Loucy (cell line): ENCODE results near the gene DMXL2.
"Not testable (repeated sequence)": the region's sequence is repeated elsewhere in the genome, so short reads cannot be mapped to it uniquely, and the experiment has no call there.

ENCODE experiments used
- H2AFZ ChIP-seq: fragments of 200-600 bp; sonication (generic); 2 replicates; pipeline ENCODE4 v1.6.0; 2016; ENCODE audit warnings: antibody characterized with exemption, mild to moderate bottlenecking, low read length, moderate library complexity
- H3F3A ChIP-seq: fragments of 200-600 bp; 2 replicates; pipeline ENCODE4 v1.6.0; 2016; ENCODE audit warnings: antibody characterized with exemption, low read depth, mild to moderate bottlenecking
- H3K27me3 ChIP-seq: fragments of 200-600 bp; sonication (generic); 2 replicates; pipeline ENCODE4 v1.6.1; 2014; ENCODE audit warnings: low read length, mild to moderate bottlenecking; ENCODE audit not compliant: insufficient read depth, poor library complexity, severe bottlenecking
- H3K36me3 ChIP-seq: fragments of 200-600 bp; sonication (generic); 2 replicates; pipeline ENCODE4 v1.6.1; 2016; ENCODE audit warnings: low read length; ENCODE audit not compliant: insufficient read depth
- H3K4me1 ChIP-seq: fragments of 200-600 bp; sonication (generic); 2 replicates; pipeline ENCODE4 v1.5.1; 2014; ENCODE audit warnings: low read length, mild to moderate bottlenecking; ENCODE audit not compliant: insufficient read depth, poor library complexity, severe bottlenecking
- H3K4me2 ChIP-seq: fragments of 200-600 bp; sonication (generic); 2 replicates; pipeline ENCODE4 v1.6.0; 2014; ENCODE audit warnings: antibody characterized with exemption, low read length, low read depth, mild to moderate bottlenecking; ENCODE audit not compliant: poor library complexity, severe bottlenecking
- H3K4me3 ChIP-seq: fragments of 200-600 bp; sonication (generic); 2 replicates; pipeline ENCODE4 v1.5.1; 2014; ENCODE audit warnings: low read length, mild to moderate bottlenecking, mixed read lengths; ENCODE audit not compliant: poor library complexity, severe bottlenecking
- H3K79me2 ChIP-seq: fragments of 200-600 bp; sonication (generic); 2 replicates; pipeline ENCODE4 v1.6.1; 2014; ENCODE audit warnings: low read length; ENCODE audit not compliant: insufficient read depth
- H3K9ac ChIP-seq: fragments of 200-600 bp; sonication (generic); 2 replicates; pipeline ENCODE4 v1.6.0; 2014; ENCODE audit warnings: mild to moderate bottlenecking, low read depth, low read length, moderate library complexity; ENCODE audit not compliant: poor library complexity, severe bottlenecking
- H3K9me2 ChIP-seq: fragments of 200-600 bp; sonication (generic); replicated peaks from 2 replicates; pipeline ENCODE4 v1.6.1; 2016; ENCODE audit warnings: low read depth, low read length, mixed read lengths
- H3K9me3 ChIP-seq: fragments of 200-600 bp; sonication (generic); 2 replicates; pipeline ENCODE4 v1.6.1; 2014; ENCODE audit warnings: mild to moderate bottlenecking, antibody characterized with exemption, low read length, low read depth; ENCODE audit not compliant: insufficient read depth
- H4K20me1 ChIP-seq: fragments of 200-600 bp; sonication (generic); 2 replicates; pipeline ENCODE4 v1.6.0; 2014; ENCODE audit warnings: antibody characterized with exemption, low read length, mild to moderate bottlenecking; ENCODE audit not compliant: insufficient read depth, poor library complexity, severe bottlenecking
- CTCF ChIP-seq: fragments of 200-600 bp; sonication (generic); conservative IDR thresholded peaks from 2 replicates; pipeline ENCODE4 v1.5.1; 2014; ENCODE audit warnings: mild to moderate bottlenecking, antibody characterized with exemption, low read length
- EZH2phosphoT487 ChIP-seq: fragments of 200-600 bp; IDR thresholded peaks from 2 replicates; pipeline ENCODE4 v1.6.1; 2018; ENCODE audit warnings: antibody characterized with exemption, mild to moderate bottlenecking, moderate library complexity, borderline replicate concordance

Gene DMXL2

GRCh38 chr15:51658664-51659063 lies 36.1 kb upstream of the DMXL2 start:
- Histone ChIP-seq H3K9ac (no peak overlapping the region), H3F3A (no peaks in the 10 kb centered on the region), H3K27me3 (no peaks in the 10 kb centered on the region), H3K4me1 (no peaks in the 10 kb centered on the region), H3K9me2 (no peaks in the 10 kb centered on the region), H4K20me1 (no peaks in the 10 kb centered on the region), H3K36me3 (no peaks in the 10 kb centered on the region), H3K4me2 (no peak overlapping the region), H3K4me3 (no peak overlapping the region), H3K9me3 (no peaks in the 10 kb centered on the region), H3K79me2 (no peaks in the 10 kb centered on the region), H2AFZ (no peak overlapping the region)
- TF ChIP-seq EZH2phosphoT487, result no peak
- TF ChIP-seq CTCF, result no peak

GRCh38 chr15:51655401-51656057 lies 33.0 kb upstream of the DMXL2 start:
- not testable (repeated sequence) for H3K4me1 ChIP-seq, H4K20me1 ChIP-seq, H3K4me3 ChIP-seq, H3K9me3 ChIP-seq, H3K36me3 ChIP-seq, H3K79me2 ChIP-seq, H3K9me2 ChIP-seq, H2AFZ ChIP-seq, H3F3A ChIP-seq, H3K4me2 ChIP-seq, H3K27me3 ChIP-seq, H3K9ac ChIP-seq

- Histone ChIP-seq H3K4me2 (no peak overlapping the region), H2AFZ (no peak overlapping the region), H3K4me3 (no peak overlapping the region), H3K79me2 (no peaks in the 10 kb centered on the region), H3K9me2 (no peaks in the 10 kb centered on the region), H3K36me3 (no peaks in the 10 kb centered on the region), H3F3A (no peaks in the 10 kb centered on the region), H3K9ac (no peak overlapping the region), H3K9me3 (no peaks in the 10 kb centered on the region), H4K20me1 (no peaks in the 10 kb centered on the region), H3K27me3 (no peaks in the 10 kb centered on the region), H3K4me1 (peaks cover 4% of the 10 kb centered on the region)
- TF ChIP-seq CTCF (no peak), EZH2phosphoT487 (no peak)
Measured at GRCh38 chr15:51652084-51652668, 29.6 kb upstream of the DMXL2 start.
